Omental fat pad (tissue), 4 donors: ENCODE measurements around the gene RPA3. TPM values are rescaled to one million over a fixed set of nuclear protein-coding genes. Genes with fewer than 3 reads are reported as not detected.

Source experiments
- ATAC-seq: fragments of 150-250 bp; one replicate; pipeline ENCODE4 v1.9.1; 2016; ENCODE audit warnings: mild to moderate bottlenecking, moderate library complexity; ENCODE audit not compliant: low FRiP score
- DNase-seq: peaks from one replicate; pipeline ENCODE4 v3.0.0-alpha.2; 2019; ENCODE audit warnings: low spot score
- CTCF ChIP-seq, 3 donors: fragments of 450-650 bp; IDR thresholded peaks; one replicate each; pipeline ENCODE4 v1.5.1; 2016 to 2017; ENCODE audit warnings: antibody characterized with exemption in 3 of 3, mild to moderate bottlenecking in 3 of 3, moderate library complexity in 2 of 3
- total RNA-seq, 4 donors: library from RNA; depleted of rRNA; stranded (reverse); fragments of >200 nt; gene quantifications; one replicate each; pipeline ENCODE4 v1.1.0, GENCODE V29; 2016

Gene RPA3
- total RNA-seq, 4 donors from 2014 or later, result 9.7 to 19.3 (median 17.9) TPM

DNA sequence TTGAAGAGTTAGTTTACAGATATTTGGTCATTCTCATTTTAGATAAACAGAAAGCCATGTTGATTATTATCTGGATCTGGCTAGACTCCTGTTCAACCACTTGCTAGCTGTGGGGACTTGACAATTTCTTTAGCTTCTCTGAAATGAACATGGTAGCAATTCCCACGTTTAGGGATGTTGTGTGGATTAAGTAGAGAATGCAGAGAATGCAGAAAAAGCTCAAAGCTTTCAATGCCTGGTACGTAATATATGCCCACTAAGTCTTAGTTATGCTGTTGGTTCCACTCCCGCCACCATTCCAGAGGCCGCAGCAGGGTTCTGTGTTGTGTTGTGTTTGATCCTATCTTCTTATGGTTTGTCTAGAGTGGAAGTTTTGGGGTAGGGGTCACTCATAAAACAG, 39.2 kb upstream of the RPA3 start:
- DNase-seq, result no peak
- TF ChIP-seq CTCF (IDR thresholded peaks at IDR 0.05), result no peak

DNA sequence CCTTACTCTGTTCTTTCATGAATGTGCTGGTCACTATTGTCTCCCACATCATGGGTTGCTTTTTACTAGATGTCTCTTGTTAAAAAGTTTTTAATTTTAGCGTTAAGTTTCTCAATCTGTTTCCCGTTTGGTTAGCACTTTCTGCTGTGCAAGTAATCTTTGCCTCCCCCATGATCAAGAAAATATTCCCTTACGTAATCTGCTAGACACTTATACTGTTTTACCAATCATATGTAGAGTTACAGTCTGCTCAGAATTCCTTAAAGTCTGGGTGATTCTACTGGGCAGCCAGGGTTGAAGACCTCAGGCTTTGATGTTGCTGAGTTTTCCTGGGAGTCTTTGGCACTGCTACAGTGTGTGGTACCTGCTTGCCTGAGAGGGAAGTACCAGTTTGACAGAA, 38.2 kb upstream of the RPA3 start:
- DNase-seq (no peak), ATAC-seq (no peak)
- no peak for TF ChIP-seq CTCF (IDR thresholded peaks at IDR 0.05)

More for the DNA sequence above, 39.2 kb upstream of the RPA3 start:
- ATAC-seq, result no peak

DNA sequence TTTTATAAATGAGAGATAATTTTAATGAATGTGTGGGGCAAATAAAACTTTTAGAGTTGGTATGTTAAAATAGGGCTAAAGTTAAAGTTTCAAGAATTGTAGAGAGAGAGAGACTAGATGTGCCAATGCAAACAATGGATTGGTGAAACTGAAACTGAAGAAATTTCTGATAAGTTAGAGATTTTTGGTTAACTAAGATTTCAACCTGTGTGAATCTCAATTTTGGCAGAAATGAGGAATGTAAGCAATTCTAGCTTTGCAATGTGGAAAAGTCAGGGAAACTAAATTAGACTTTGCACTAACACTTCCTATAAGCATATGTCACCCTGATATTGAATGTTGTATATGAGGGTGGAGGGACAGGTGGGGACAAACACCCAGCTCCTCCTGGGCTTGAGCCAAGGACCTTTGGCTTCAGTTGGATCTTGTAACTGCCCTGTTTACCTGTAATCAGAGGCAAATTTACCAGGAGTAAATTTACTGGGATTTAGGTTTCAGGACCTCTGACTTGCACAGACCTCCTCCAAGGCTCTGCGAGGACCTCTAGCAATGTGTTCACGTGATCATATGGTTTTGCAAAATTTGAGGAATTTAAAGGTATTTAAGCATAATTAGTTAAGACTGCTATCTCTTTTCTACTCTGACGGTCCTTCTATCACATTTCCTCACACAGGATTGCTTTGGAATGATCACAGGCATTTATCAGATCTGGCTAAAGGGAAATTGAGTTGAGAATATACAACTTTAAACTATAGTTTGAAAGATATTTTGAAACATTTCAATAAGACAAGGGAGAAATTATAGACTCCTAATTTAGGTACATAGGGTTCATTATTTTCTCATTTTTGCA, 33.1 kb upstream of the RPA3 start:
- DNase-seq, result no peak
- TF ChIP-seq CTCF (IDR thresholded peaks at IDR 0.05), result no peak
- ATAC-seq, result no peak

DNA sequence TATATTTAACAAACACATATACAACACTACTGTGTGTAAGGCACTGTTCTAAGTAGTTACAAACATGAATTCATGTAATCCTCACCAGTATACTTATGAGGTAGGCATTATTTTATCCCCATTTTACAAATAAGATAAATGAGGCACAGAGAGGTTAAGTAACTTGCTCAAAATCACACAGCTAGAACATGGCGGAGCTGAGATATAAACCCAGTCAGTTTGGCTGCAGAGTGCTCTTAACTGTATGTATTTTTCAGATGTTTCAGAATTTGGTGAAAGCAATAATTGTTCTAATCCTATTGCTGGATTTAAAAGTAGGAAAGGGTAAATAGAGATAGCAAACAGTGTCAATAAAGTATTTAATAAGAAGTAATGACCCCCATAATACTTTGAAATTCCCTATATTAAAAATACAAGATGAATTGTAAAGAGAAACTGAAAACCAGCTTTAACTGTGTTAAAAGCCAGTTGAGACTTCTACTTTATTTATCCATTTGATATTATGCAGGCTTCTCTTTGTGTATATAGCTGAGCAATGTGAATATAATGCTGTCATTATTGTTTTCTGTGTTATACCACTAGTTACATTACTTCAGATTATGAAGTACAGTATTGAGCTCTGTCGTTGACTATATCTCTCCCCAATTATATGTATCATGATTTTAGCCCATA, 32.3 kb upstream of the RPA3 start:
- TF ChIP-seq CTCF (IDR thresholded peaks at IDR 0.05), result no peak
- no peak for ATAC-seq
- no peak for DNase-seq

DNA sequence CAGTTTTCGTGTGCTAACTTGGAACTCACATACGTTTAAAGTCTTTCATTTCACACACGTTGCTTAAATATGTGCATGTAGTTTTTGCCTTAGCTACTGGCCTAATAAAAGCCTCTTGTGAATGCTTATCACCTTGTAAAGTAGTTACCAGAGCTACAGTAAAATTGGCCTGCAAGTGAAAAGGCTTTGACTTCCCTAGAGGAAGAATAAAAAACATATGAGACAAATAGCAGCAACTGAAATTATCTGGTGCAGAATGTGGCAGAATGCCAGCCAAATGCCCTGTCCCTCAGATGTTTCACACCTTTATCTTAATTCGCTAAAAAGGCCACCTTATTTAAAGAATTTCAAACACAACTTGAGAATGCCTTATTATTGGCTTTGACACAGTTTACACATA, 28.1 kb upstream of the RPA3 start:
- DNase-seq, result no peak
- no peak for TF ChIP-seq CTCF (IDR thresholded peaks at IDR 0.05)
- no peak for ATAC-seq

GRCh38 chr7:7745966-7746365, 27.6 kb upstream of the RPA3 start:
- no peak for ATAC-seq
- TF ChIP-seq CTCF (IDR thresholded peaks at IDR 0.05), result no peak
- DNase-seq, result no peak

DNA sequence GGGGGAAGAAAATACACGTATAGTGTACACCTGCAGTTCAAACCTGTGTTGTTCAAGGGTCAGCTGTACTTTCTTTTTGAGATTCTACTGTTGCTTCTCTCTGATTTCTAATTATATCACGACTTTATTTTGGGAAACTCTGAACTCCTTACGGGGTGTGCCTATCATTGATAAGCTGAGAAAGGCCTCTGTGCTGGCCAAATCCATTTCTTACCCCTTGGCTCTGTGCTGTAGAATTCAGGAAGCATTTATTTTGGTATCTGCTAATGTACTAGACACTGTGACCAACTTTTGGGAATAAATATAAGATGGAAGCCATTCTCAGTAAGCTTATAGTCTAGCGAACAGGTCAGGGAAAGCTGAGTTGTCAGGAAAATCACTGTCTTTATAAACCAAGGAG, 26.9 kb upstream of the RPA3 start:
- ATAC-seq, result no peak
- DNase-seq, result no peak
- TF ChIP-seq CTCF (IDR thresholded peaks at IDR 0.05), result no peak
